ENCODE data around the gene IFT122.

The IFT122 gene

GRCh38 chr3:129440618-129441190 is 680 bp downstream of the IFT122 start:
- no peak for DNase-seq (ENCODE audit: low read depth in 2 of 2)

- DNase-seq (ENCODE audit: low read depth in 2 of 2), result no peak
Observed at GRCh38 chr3:129441215-129441614, 1.2 kb downstream of the IFT122 start.

GRCh38 chr3:129441782-129442181 is 1.8 kb downstream of the IFT122 start:
- no peak for DNase-seq (ENCODE audit: low read depth in 2 of 2)

GRCh38 chr3:129442486-129442885 is 2.5 kb downstream of the IFT122 start:
- DNase-seq (ENCODE audit: low read depth in 2 of 2), result no peak

- DNase-seq (ENCODE audit: low read depth in 2 of 2), result no peak
Observed at GRCh38 chr3:129442947-129443346, 2.9 kb downstream of the IFT122 start.

- DNase-seq (ENCODE audit: low read depth in 2 of 2), result no peak
Observed at GRCh38 chr3:129445471-129445870, 5.4 kb downstream of the IFT122 start.

GRCh38 chr3:129446926-129447325 is 6.9 kb downstream of the IFT122 start:
- no peak for DNase-seq (ENCODE audit: low read depth in 2 of 2)

GRCh38 chr3:129448186-129448895 is 8.3 kb downstream of the IFT122 start:
- no peak for DNase-seq (ENCODE audit: low read depth in 2 of 2)

- DNase-seq (ENCODE audit: low read depth in 2 of 2), result no peak
Observed at GRCh38 chr3:129449279-129450115, 9.5 kb downstream of the IFT122 start.

- DNase-seq (ENCODE audit: low read depth in 2 of 2), result no peak
Observed at GRCh38 chr3:129453732-129454131, 13.7 kb downstream of the IFT122 start.

- DNase-seq (ENCODE audit: low read depth in 2 of 2), result no peak
Observed at GRCh38 chr3:129460155-129460554, 20.1 kb downstream of the IFT122 start.

- no peak for DNase-seq (ENCODE audit: low read depth in 2 of 2)
Observed at GRCh38 chr3:129460572-129460971, 20.5 kb downstream of the IFT122 start.

- no peak for DNase-seq (ENCODE audit: low read depth in 2 of 2)
Observed at GRCh38 chr3:129461022-129461421, 21.0 kb downstream of the IFT122 start.

- DNase-seq (ENCODE audit: low read depth in 2 of 2), result no peak
Observed at GRCh38 chr3:129461461-129462146, 21.6 kb downstream of the IFT122 start.

GRCh38 chr3:129462361-129462968 is 22.4 kb downstream of the IFT122 start:
- DNase-seq (ENCODE audit: low read depth in 2 of 2), result no peak

- DNase-seq (ENCODE audit: low read depth in 2 of 2), result no peak
Observed at GRCh38 chr3:129463094-129463493, 23.1 kb downstream of the IFT122 start.

GRCh38 chr3:129463716-129464115 is 23.7 kb downstream of the IFT122 start:
- DNase-seq (ENCODE audit: low read depth in 2 of 2), result no peak

GRCh38 chr3:129467932-129468331 is 27.9 kb downstream of the IFT122 start:
- no peak for DNase-seq (ENCODE audit: low read depth in 2 of 2)

- no peak for DNase-seq (ENCODE audit: low read depth in 2 of 2)
Observed at GRCh38 chr3:129469026-129469425, 29.0 kb downstream of the IFT122 start.

GRCh38 chr3:129470861-129471260 is 30.8 kb downstream of the IFT122 start:
- no peak for DNase-seq (ENCODE audit: low read depth in 2 of 2)

- DNase-seq (ENCODE audit: low read depth in 2 of 2), result no peak
Observed at GRCh38 chr3:129473067-129473768, 33.2 kb downstream of the IFT122 start.

Data from stimulated activated CD8-positive, alpha-beta memory T cell treated with anti-CD3 and anti-CD28 coated beads, Interleukin-15, amount 100 ng/mL, for 4 hours (primary cell).